SK-N-SH (cell line): Measurements from ENCODE around the gene TARS3. TPM values are rescaled to one million over a fixed set of nuclear protein-coding genes. Genes with fewer than 3 reads are reported as not detected.

Experiments
- CTCF ChIA-PET: fragments of 300-600, 350-600 bp; formaldehyde crosslinking; extraction: SDS; loops from one replicate; lab custom pipeline; 2021; lab: Yijun Ruan, JAX
- POLR2A ChIA-PET: fragments of 350-600 bp; sonication (Branson Sonifier 250); formaldehyde crosslinking; extraction: SDS; loops from one replicate; lab custom pipeline; 2020; ENCODE audit warnings: antibody characterized with exemption, inconsistent platforms; lab: Yijun Ruan, JAX
- DNase-seq: peaks from one replicate; pipeline ENCODE4 v3.0.0; 2012
- H2AFZ ChIP-seq: fragments of 200-600 bp; sonication (generic); 2 replicates; pipeline ENCODE4 v1.8.1; 2016; ENCODE audit warnings: antibody characterized with exemption, mild to moderate bottlenecking, low read depth
- H3F3A ChIP-seq: fragments of 200-600 bp; sonication (generic); replicated peaks from 2 replicates; pipeline ENCODE3; 2016; ENCODE audit warnings: antibody characterized with exemption, mild to moderate bottlenecking; ENCODE audit not compliant: insufficient read depth
- H3K27ac ChIP-seq, 2 experiments: fragments of 200-500 bp in 1 of 2; fragments of 200-600 bp in 1 of 2; sonication (Bioruptor generic) in 1 of 2; sonication (generic), shearing (Covaris generic) in 1 of 2; 2 replicates each; pipeline versions ENCODE4 v1.5.1 to v1.6.1; 2014 to 2016; ENCODE audit warnings: low read depth in 2 of 2, inconsistent platforms in 1 of 2, low read length in 1 of 2, mild to moderate bottlenecking in 1 of 2, mixed read lengths in 1 of 2
- H3K27me3 ChIP-seq: fragments of 200-600 bp; sonication (generic), shearing (Covaris generic); 2 replicates; pipeline ENCODE4 v1.6.1; 2016; ENCODE audit warnings: mixed run types; ENCODE audit not compliant: insufficient read depth
- H3K36me3 ChIP-seq, 2 experiments: fragments of 200-500 bp in 1 of 2; fragments of 200-600 bp in 1 of 2; sonication (Bioruptor generic) in 1 of 2; sonication (generic) in 1 of 2; replicated peaks in 1 of 2; 2 replicates each; pipeline versions ENCODE3 to v1.5.1; 2014 to 2016; ENCODE audit warnings: low read length in 1 of 2, mild to moderate bottlenecking in 1 of 2; ENCODE audit not compliant: insufficient read depth in 2 of 2, control insufficient read depth in 1 of 2
- H3K4me1 ChIP-seq, 2 experiments: fragments of 200-500 bp in 1 of 2; fragments of 200-600 bp in 1 of 2; sonication (Bioruptor generic) in 1 of 2; sonication (generic), shearing (Covaris generic) in 1 of 2; 2 replicates each; pipeline versions ENCODE4 v1.5.1 to v1.6.1; 2014 to 2016; ENCODE audit warnings: low read depth in 1 of 2, low read length in 1 of 2, mixed run types in 1 of 2; ENCODE audit not compliant: insufficient read depth in 2 of 2, control insufficient read depth in 1 of 2
- H3K4me2 ChIP-seq: fragments of 200-600 bp; sonication (generic), shearing (Covaris generic); 2 replicates; pipeline ENCODE4 v1.6.1; 2017; ENCODE audit warnings: mixed run types
- H3K4me3 ChIP-seq, 2 experiments: fragments of 200-500 bp in 1 of 2; fragments of 200-600 bp in 1 of 2; sonication (Bioruptor generic) in 1 of 2; sonication (generic), shearing (Covaris generic) in 1 of 2; 2 replicates each; pipeline versions ENCODE4 v1.5.1 to v1.8.1; 2014 to 2016; ENCODE audit warnings: low read depth in 2 of 2, inconsistent platforms in 1 of 2, low read length in 1 of 2, mild to moderate bottlenecking in 1 of 2, mixed read lengths in 1 of 2, moderate library complexity in 1 of 2
- H3K79me2 ChIP-seq: fragments of 200-600 bp; sonication (generic); 2 replicates; pipeline ENCODE4 v1.8.1; 2017; ENCODE audit warnings: mild to moderate bottlenecking; ENCODE audit not compliant: insufficient read depth
- H3K9ac ChIP-seq: fragments of 200-600 bp; sonication (generic); 2 replicates; pipeline ENCODE4 v1.6.1; 2017; ENCODE audit warnings: mixed run types
- H3K9me2 ChIP-seq: fragments of 200-600 bp; sonication (generic); 2 replicates; pipeline ENCODE4 v1.6.1; 2017; ENCODE audit warnings: mixed run types
- H3K9me3 ChIP-seq: fragments of 200-600 bp; sonication (generic); 2 replicates; pipeline ENCODE4 v1.6.1; 2017; ENCODE audit warnings: mixed run types, mild to moderate bottlenecking, moderate library complexity
- H4K20me1 ChIP-seq: fragments of 200-600 bp; sonication (generic); 2 replicates; pipeline ENCODE4 v1.6.1; 2017; ENCODE audit warnings: mild to moderate bottlenecking, mixed run types; ENCODE audit not compliant: insufficient read depth
- ELF1 ChIP-seq: IDR thresholded peaks from 2 replicates; pipeline ENCODE4 v1.4.0; 2012
- EP300 ChIP-seq, 2 experiments: IDR thresholded peaks; 2 replicates each; pipeline versions ENCODE4 v1.4.0 to v1.6.1; 2012; ENCODE audit warnings: borderline replicate concordance in 1 of 2, low read depth in 1 of 2, low read length in 1 of 2
- FOXJ3 ChIP-seq: sonication (generic); formaldehyde crosslinking; IDR thresholded peaks from 2 replicates; pipeline ENCODE4 v1.5.1; 2020; ENCODE audit warnings: mild to moderate bottlenecking, missing genetic modification reagents
- GATA2 ChIP-seq: sonication (generic); formaldehyde crosslinking; IDR thresholded peaks from 2 replicates; pipeline ENCODE4 v1.5.0; 2020; ENCODE audit warnings: mild to moderate bottlenecking, missing genetic modification reagents
- IRF3 ChIP-seq: fragments of 150-350 bp; IDR thresholded peaks from 2 replicates; pipeline ENCODE4 v1.6.1; 2016; ENCODE audit warnings: mild to moderate bottlenecking, low read depth, low read length
- MEF2A ChIP-seq: IDR thresholded peaks from 2 replicates; pipeline ENCODE4 v1.4.0; 2012; ENCODE audit warnings: low read depth, borderline replicate concordance
- MXI1 ChIP-seq: IDR thresholded peaks from 2 replicates; pipeline ENCODE4 v1.6.1; 2012; ENCODE audit warnings: mild to moderate bottlenecking, low read depth, low read length, improper control_type of control experiment
- NRF1 ChIP-seq: IDR thresholded peaks from 2 replicates; pipeline ENCODE4 v1.6.1; 2012; ENCODE audit warnings: low read depth, mild to moderate bottlenecking, low read length
- POLR2AphosphoS5 ChIP-seq: IDR thresholded peaks from 2 replicates; pipeline ENCODE4 v1.6.1; 2012; ENCODE audit warnings: low read depth, low read length
- RAD21 ChIP-seq: IDR thresholded peaks from 2 replicates; pipeline ENCODE4 v1.6.1; 2012; ENCODE audit warnings: mild to moderate bottlenecking, low read length
- RFX5 ChIP-seq: IDR thresholded peaks from 2 replicates; pipeline ENCODE4 v1.6.1; 2012; ENCODE audit warnings: mild to moderate bottlenecking, improper control_type of control experiment, low read length
- RXRA ChIP-seq: IDR thresholded peaks from 2 replicates; pipeline ENCODE4 v1.4.0; 2012; ENCODE audit warnings: low read depth, mild to moderate bottlenecking, borderline replicate concordance
- SIN3A ChIP-seq: IDR thresholded peaks from 2 replicates; pipeline ENCODE4 v1.6.1; 2012; ENCODE audit warnings: low read depth, mild to moderate bottlenecking, low read length, moderate library complexity, borderline replicate concordance
- TAF1 ChIP-seq: IDR thresholded peaks from 2 replicates; pipeline ENCODE4 v1.6.1; 2012; ENCODE audit warnings: low read depth, mild to moderate bottlenecking, low read length, moderate library complexity, borderline replicate concordance
- TEAD4 ChIP-seq: IDR thresholded peaks from 2 replicates; pipeline ENCODE4 v1.4.0; 2012; ENCODE audit warnings: mild to moderate bottlenecking, borderline replicate concordance; ENCODE audit not compliant: insufficient read depth
- USF1 ChIP-seq: IDR thresholded peaks from 2 replicates; pipeline ENCODE4 v1.4.0; 2012; ENCODE audit warnings: low read depth, borderline replicate concordance
- USF2 ChIP-seq: fragments of 150-350 bp; IDR thresholded peaks from 2 replicates; pipeline ENCODE4 v1.6.1; 2017; ENCODE audit warnings: antibody characterized with exemption, low read length, low read depth, borderline replicate concordance
- WGBS: methylation state at CpG from one replicate; pipeline ENCODE4 v1.1.6; 2017; ENCODE audit warnings: low lambda C conversion rate; 5-methylcytosine and 5-hydroxymethylcytosine counted together
- polyA plus RNA-seq, 3 experiments: library from polyadenylated mRNA; depleted of rRNA; stranded (reverse); fragments of >200 nt; gene quantifications; 2 replicates each; pipeline ENCODE4 v1.2.3, GENCODE V29; 2012
- TF ChIP-seq, protein P1 (sequence below): IDR thresholded peaks from 2 replicates; pipeline ENCODE4 v1.4.0; 2012; ENCODE audit warnings: low read depth
- TF ChIP-seq, protein P2 (sequence below): fragments of 200-600 bp; sonication (generic); IDR thresholded peaks from 2 replicates; pipeline ENCODE4 v1.6.1; 2017; ENCODE audit warnings: antibody characterized with exemption, mild to moderate bottlenecking, moderate library complexity

The TARS3 gene
- polyA plus RNA-seq, 1 of the 3 experiments (the other 2 are of a cell fraction), result 3.5 TPM

DNA sequence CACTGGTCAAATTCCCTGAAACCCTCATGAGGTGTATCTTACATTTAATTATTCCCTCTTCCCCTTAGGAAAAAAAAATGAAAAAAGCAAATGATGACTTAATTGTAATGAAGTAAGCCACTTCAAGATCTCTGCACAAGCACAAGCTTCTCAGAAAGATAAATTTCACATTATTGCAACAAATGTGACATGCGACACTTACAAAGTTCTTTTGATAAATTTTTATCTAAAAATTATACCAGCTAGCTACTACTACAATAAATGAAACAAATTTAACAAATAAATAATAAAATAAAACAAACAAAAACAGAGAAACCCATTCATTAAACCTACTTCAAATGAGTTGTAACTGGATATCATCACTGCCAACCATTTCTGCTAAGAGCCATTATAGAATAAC lies 62.1 kb downstream of the TARS3 start:
- H3K79me2 ChIP-seq, result no peaks in the 10 kb centered on the region
- no peak overlapping the region for H3K27ac ChIP-seq
- H3K4me3 ChIP-seq, result no peak overlapping the region
- ChIA-PET CTCF (no interaction called here), POLR2A (no interaction called here)
- no peak for TF ChIP-seq USF2
- no peak for TF ChIP-seq USF1
- no peak for TF ChIP-seq TAF1
- TF ChIP-seq GATA2 (CRISPR knock-in tag), result no peak
- no peak for TF ChIP-seq SIN3A
- no peak for TF ChIP-seq EP300 (IDR thresholded peaks at IDR 0.05; ENCODE audit: borderline replicate concordance in 1 of 2, low read depth in 1 of 2, low read length in 1 of 2)
- TF ChIP-seq, protein P1, sequence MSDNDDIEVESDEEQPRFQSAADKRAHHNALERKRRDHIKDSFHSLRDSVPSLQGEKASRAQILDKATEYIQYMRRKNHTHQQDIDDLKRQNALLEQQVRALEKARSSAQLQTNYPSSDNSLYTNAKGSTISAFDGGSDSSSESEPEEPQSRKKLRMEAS, result no peak
- TF ChIP-seq, protein P2, sequence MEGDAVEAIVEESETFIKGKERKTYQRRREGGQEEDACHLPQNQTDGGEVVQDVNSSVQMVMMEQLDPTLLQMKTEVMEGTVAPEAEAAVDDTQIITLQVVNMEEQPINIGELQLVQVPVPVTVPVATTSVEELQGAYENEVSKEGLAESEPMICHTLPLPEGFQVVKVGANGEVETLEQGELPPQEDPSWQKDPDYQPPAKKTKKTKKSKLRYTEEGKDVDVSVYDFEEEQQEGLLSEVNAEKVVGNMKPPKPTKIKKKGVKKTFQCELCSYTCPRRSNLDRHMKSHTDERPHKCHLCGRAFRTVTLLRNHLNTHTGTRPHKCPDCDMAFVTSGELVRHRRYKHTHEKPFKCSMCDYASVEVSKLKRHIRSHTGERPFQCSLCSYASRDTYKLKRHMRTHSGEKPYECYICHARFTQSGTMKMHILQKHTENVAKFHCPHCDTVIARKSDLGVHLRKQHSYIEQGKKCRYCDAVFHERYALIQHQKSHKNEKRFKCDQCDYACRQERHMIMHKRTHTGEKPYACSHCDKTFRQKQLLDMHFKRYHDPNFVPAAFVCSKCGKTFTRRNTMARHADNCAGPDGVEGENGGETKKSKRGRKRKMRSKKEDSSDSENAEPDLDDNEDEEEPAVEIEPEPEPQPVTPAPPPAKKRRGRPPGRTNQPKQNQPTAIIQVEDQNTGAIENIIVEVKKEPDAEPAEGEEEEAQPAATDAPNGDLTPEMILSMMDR, result no peak
- TF ChIP-seq POLR2AphosphoS5, result no peak
- TF ChIP-seq ELF1, result no peak
- TF ChIP-seq FOXJ3 (CRISPR knock-in tag), result no peak
- no peak for TF ChIP-seq NRF1
- no peak for TF ChIP-seq MEF2A
- TF ChIP-seq TEAD4, result no peak
- TF ChIP-seq RAD21, result no peak
- no peak for TF ChIP-seq RFX5
- TF ChIP-seq MXI1, result no peak
- TF ChIP-seq RXRA, result no peak
- no peak for TF ChIP-seq IRF3
- no peaks in the 10 kb centered on the region for H3F3A ChIP-seq
- H3K9me3 ChIP-seq, result no peaks in the 10 kb centered on the region
- H3K4me1 ChIP-seq, result peaks cover 0 to 6% of the 10 kb centered on the region in 2 experiments; a peak in 1 of 4 replicates
- peaks cover 11 to 12% of the 10 kb centered on the region in 2 experiments for H3K36me3 ChIP-seq
- H3K9ac ChIP-seq, result no peak overlapping the region
- no peak overlapping the region for H3K4me2 ChIP-seq
- DNase-seq, result no peak
- H3K27me3 ChIP-seq, result no peaks in the 10 kb centered on the region
- WGBS, result 96% methylated on average over 1 of the region's 1 CpG
- H3K9me2 ChIP-seq, result no peaks in the 10 kb centered on the region
- no peak overlapping the region for H2AFZ ChIP-seq
- H4K20me1 ChIP-seq, result no peaks in the 10 kb centered on the region
